ENCODE results near the gene STBD1. TPM values are rescaled to one million over a fixed set of nuclear protein-coding genes. Genes with fewer than 3 reads are reported as not detected.

Gene STBD1
- polyA plus RNA-seq, 1 experiment = 4.2 TPM

Small RNA genes within 50 kb of the gene (small RNA-seq; reads per million reads assigned to genes)
- gene RNU6-1000P (ENCODE audit: insufficient read length, low read depth, low replicate concordance) = not detected

Other genes starting within 250 kb of the STBD1 start
- not detected in 2 replicates for gene ART3, start 232.0 kb upstream of the STBD1 start, polyA plus RNA-seq (2011; rRNA removed)
- 19.4 and 38.9 TPM in 2 replicates for gene NUP54, start 158.3 kb upstream of the STBD1 start, polyA plus RNA-seq (2011; rRNA removed)
- 65.3 and 120 TPM in 2 replicates for gene SCARB2, start 92.9 kb upstream of the STBD1 start, polyA plus RNA-seq (2011; rRNA removed)
- gene FAM47E, start 55.0 kb upstream of the STBD1 start, polyA plus RNA-seq (2011; rRNA removed) = 0.05 and 0.23 TPM in 2 replicates
- 0.10 and 0.11 TPM in 2 replicates for gene CCDC158, start 114.4 kb downstream of the STBD1 start, polyA plus RNA-seq (2011; rRNA removed)
- 25.1 and 46.1 TPM in 2 replicates for gene SHROOM3, start 128.5 kb downstream of the STBD1 start, polyA plus RNA-seq (2011; rRNA removed)

All from BJ (cell line).